ENCODE data around the gene CEACAM6.

The CEACAM6 gene

GRCh38 chr19:41793414-41793727 is 38.0 kb downstream of the CEACAM6 start:
- H3K18ac ChIP-seq (ENCODE audit: low read length), result no peak overlapping the region
- H4K91ac ChIP-seq (ENCODE audit: low read depth, low read length, poor library complexity), result no peak overlapping the region
- peaks cover 0 to 18% (median 0%) of the 10 kb centered on the region in 3 experiments for H3K27me3 ChIP-seq (ENCODE audit: control insufficient read depth in 3 of 3, insufficient read depth in 3 of 3, low read depth in 1 of 3, low read length in 3 of 3)
- no peak overlapping the region for H3K4ac ChIP-seq (ENCODE audit: low read length)
- H3K14ac ChIP-seq (ENCODE audit: low read length), result no peak overlapping the region
- no peak overlapping the region for H3K4me2 ChIP-seq (ENCODE audit: insufficient read depth, low read length, poor library complexity, severe bottlenecking)
- no peak overlapping the region for H3K27ac ChIP-seq (replicated peaks; ENCODE audit: low read length)
- H3K79me1 ChIP-seq (ENCODE audit: low read depth, low read length), result no peaks in the 10 kb centered on the region
- no CpG with 5 or more reads among the region's 1 CpG for WGBS, 2 donors (ENCODE audit: extremely low coverage in 2 of 2, insufficient read length in 2 of 2, insufficient replicate concordance in 1 of 2)
- H2BK15ac ChIP-seq (ENCODE audit: low read length), result no peak overlapping the region
- no peak for DNase-seq (ENCODE audit: low spot score)
- no peaks in the 10 kb centered on the region for H3K36me3 ChIP-seq (replicated peaks in 1 of 2; ENCODE audit: control insufficient read depth in 2 of 2, insufficient read depth in 2 of 2, low read length in 2 of 2)
- no peak overlapping the region for H3K9ac ChIP-seq (ENCODE audit: low read depth, low read length, poor library complexity)
- H2BK120ac ChIP-seq (ENCODE audit: low read depth, low read length), result no peak overlapping the region
- H3K23ac ChIP-seq (ENCODE audit: low read depth, low read length, poor library complexity), result no peak overlapping the region
- no peak overlapping the region for H2AK5ac ChIP-seq (ENCODE audit: low read depth, low read length)
- no peak overlapping the region for H3K4me3 ChIP-seq (ENCODE audit: low read length in 2 of 2)
- no peak overlapping the region for H2BK12ac ChIP-seq (ENCODE audit: low read length)
- no peak overlapping the region for H4K8ac ChIP-seq (ENCODE audit: low read depth, low read length)
- no peaks in the 10 kb centered on the region for H3K9me3 ChIP-seq (replicated peaks in 1 of 2; ENCODE audit: control insufficient read depth in 2 of 2, insufficient read depth in 1 of 2, low read depth in 1 of 2, low read length in 2 of 2)
- no peak overlapping the region for H2AFZ ChIP-seq (ENCODE audit: low read length)
- no peak overlapping the region for H2BK5ac ChIP-seq (ENCODE audit: low read length)
- no peaks in the 10 kb centered on the region for H3K4me1 ChIP-seq (ENCODE audit: control insufficient read depth in 2 of 2, insufficient read depth in 1 of 2, low read depth in 1 of 2, low read length in 2 of 2)

GRCh38 chr19:41795031-41795461 is 39.7 kb downstream of the CEACAM6 start:
- no CpG with 5 or more reads among the region's 5 CpGs for WGBS, 2 donors (ENCODE audit: extremely low coverage in 2 of 2, insufficient read length in 2 of 2, insufficient replicate concordance in 1 of 2)
- Histone ChIP-seq H3K4me1 (ENCODE audit: control insufficient read depth in 2 of 2, insufficient read depth in 1 of 2, low read depth in 1 of 2, low read length in 2 of 2) (no peaks in the 10 kb centered on the region), H4K8ac (ENCODE audit: low read depth, low read length) (no peak overlapping the region), H3K14ac (ENCODE audit: low read length) (no peak overlapping the region), H4K91ac (ENCODE audit: low read depth, low read length, poor library complexity) (no peak overlapping the region), H3K9ac (ENCODE audit: low read depth, low read length, poor library complexity) (no peak overlapping the region), H2BK5ac (ENCODE audit: low read length) (no peak overlapping the region), H3K27ac (replicated peaks; ENCODE audit: low read length) (no peak overlapping the region), H3K23ac (ENCODE audit: low read depth, low read length, poor library complexity) (no peak overlapping the region), H3K36me3 (replicated peaks in 1 of 2; ENCODE audit: control insufficient read depth in 2 of 2, insufficient read depth in 2 of 2, low read length in 2 of 2) (no peaks in the 10 kb centered on the region), H3K4me3 (ENCODE audit: low read length in 2 of 2) (no peak overlapping the region), H3K4ac (ENCODE audit: low read length) (no peak overlapping the region), H3K9me3 (replicated peaks in 1 of 2; ENCODE audit: control insufficient read depth in 2 of 2, insufficient read depth in 1 of 2, low read depth in 1 of 2, low read length in 2 of 2) (no peaks in the 10 kb centered on the region), H3K4me2 (ENCODE audit: insufficient read depth, low read length, poor library complexity, severe bottlenecking) (no peak overlapping the region), H3K18ac (ENCODE audit: low read length) (no peak overlapping the region), H3K79me1 (ENCODE audit: low read depth, low read length) (no peaks in the 10 kb centered on the region), H2AFZ (ENCODE audit: low read length) (no peak overlapping the region), H2BK120ac (ENCODE audit: low read depth, low read length) (no peak overlapping the region), H2AK5ac (ENCODE audit: low read depth, low read length) (no peak overlapping the region), H2BK12ac (ENCODE audit: low read length) (no peak overlapping the region), H2BK15ac (ENCODE audit: low read length) (no peak overlapping the region), H3K27me3 (ENCODE audit: control insufficient read depth in 3 of 3, insufficient read depth in 3 of 3, low read depth in 1 of 3, low read length in 3 of 3) (peaks cover 0 to 15% (median 0%) of the 10 kb centered on the region in 3 experiments)
- peak; percentile 30 for DNase-seq (ENCODE audit: low spot score)

- Histone ChIP-seq H4K8ac (ENCODE audit: low read depth, low read length) (no peak within 1 kb of the TSS), H3K9me3 (replicated peaks in 1 of 2; ENCODE audit: control insufficient read depth in 2 of 2, insufficient read depth in 1 of 2, low read depth in 1 of 2, low read length in 2 of 2) (peaks cover 0 to 1% of the 10 kb centered on the region in 2 donors), H2BK5ac (ENCODE audit: low read length) (no peak within 1 kb of the TSS), H3K36me3 (replicated peaks in 1 of 2; ENCODE audit: control insufficient read depth in 2 of 2, insufficient read depth in 2 of 2, low read length in 2 of 2) (no peaks in the 10 kb centered on the region), H3K23ac (ENCODE audit: low read depth, low read length, poor library complexity) (no peak within 1 kb of the TSS), H3K4me3 (ENCODE audit: low read length in 2 of 2) (no peak within 1 kb of the TSS), H3K9ac (ENCODE audit: low read depth, low read length, poor library complexity) (no peak within 1 kb of the TSS), H2AK5ac (ENCODE audit: low read depth, low read length) (no peak within 1 kb of the TSS), H3K18ac (ENCODE audit: low read length) (peak within 1 kb of the TSS; percentile 54), H3K4me2 (ENCODE audit: insufficient read depth, low read length, poor library complexity, severe bottlenecking) (no peak within 1 kb of the TSS), H2AFZ (ENCODE audit: low read length) (no peak within 1 kb of the TSS), H2BK15ac (ENCODE audit: low read length) (no peak within 1 kb of the TSS), H3K27ac (replicated peaks; ENCODE audit: low read length) (no peak within 1 kb of the TSS), H3K4ac (ENCODE audit: low read length) (no peak within 1 kb of the TSS), H3K4me1 (ENCODE audit: control insufficient read depth in 2 of 2, insufficient read depth in 1 of 2, low read depth in 1 of 2, low read length in 2 of 2) (no peaks in the 10 kb centered on the region), H2BK12ac (ENCODE audit: low read length) (no peak within 1 kb of the TSS), H3K27me3 (ENCODE audit: control insufficient read depth in 3 of 3, insufficient read depth in 3 of 3, low read depth in 1 of 3, low read length in 3 of 3) (peaks cover 0 to 18% (median 0%) of the 10 kb centered on the region in 3 experiments), H2BK120ac (ENCODE audit: low read depth, low read length) (no peak within 1 kb of the TSS), H3K79me1 (ENCODE audit: low read depth, low read length) (no peaks in the 10 kb centered on the region), H3K14ac (ENCODE audit: low read length) (no peak within 1 kb of the TSS), H4K91ac (ENCODE audit: low read depth, low read length, poor library complexity) (no peak within 1 kb of the TSS)
- DNase-seq (ENCODE audit: low spot score), result no peak
Observed at GRCh38 chr19:41796362-41796761, 41.0 kb downstream of the CEACAM6 start, which contains the start of gene CEACAM3. TSS of gene CEACAM3 (plus strand) at chr19:41796587. CDS start at chr19:41796678, 91 bp downstream.

GRCh38 chr19:41796901-41797300 is 41.6 kb downstream of the CEACAM6 start:
- Histone ChIP-seq H2BK5ac (ENCODE audit: low read length) (no peak overlapping the region), H3K79me1 (ENCODE audit: low read depth, low read length) (no peaks in the 10 kb centered on the region), H3K4me3 (ENCODE audit: low read length in 2 of 2) (no peak overlapping the region), H2BK120ac (ENCODE audit: low read depth, low read length) (no peak overlapping the region), H4K8ac (ENCODE audit: low read depth, low read length) (no peak overlapping the region), H3K14ac (ENCODE audit: low read length) (no peak overlapping the region), H3K18ac (ENCODE audit: low read length) (no peak overlapping the region), H3K27me3 (ENCODE audit: control insufficient read depth in 3 of 3, insufficient read depth in 3 of 3, low read depth in 1 of 3, low read length in 3 of 3) (peaks cover 0 to 24% (median 0%) of the 10 kb centered on the region in 3 experiments), H4K91ac (ENCODE audit: low read depth, low read length, poor library complexity) (no peak overlapping the region), H2AFZ (ENCODE audit: low read length) (no peak overlapping the region), H2AK5ac (ENCODE audit: low read depth, low read length) (no peak overlapping the region), H3K27ac (replicated peaks; ENCODE audit: low read length) (no peak overlapping the region), H3K23ac (ENCODE audit: low read depth, low read length, poor library complexity) (no peak overlapping the region), H3K4ac (ENCODE audit: low read length) (no peak overlapping the region), H3K4me2 (ENCODE audit: insufficient read depth, low read length, poor library complexity, severe bottlenecking) (no peak overlapping the region), H3K9ac (ENCODE audit: low read depth, low read length, poor library complexity) (no peak overlapping the region), H3K36me3 (replicated peaks in 1 of 2; ENCODE audit: control insufficient read depth in 2 of 2, insufficient read depth in 2 of 2, low read length in 2 of 2) (no peaks in the 10 kb centered on the region), H2BK12ac (ENCODE audit: low read length) (no peak overlapping the region), H3K4me1 (ENCODE audit: control insufficient read depth in 2 of 2, insufficient read depth in 1 of 2, low read depth in 1 of 2, low read length in 2 of 2) (peaks cover 0 to under 1% of the 10 kb centered on the region in 2 donors), H2BK15ac (ENCODE audit: low read length) (no peak overlapping the region), H3K9me3 (replicated peaks in 1 of 2; ENCODE audit: control insufficient read depth in 2 of 2, insufficient read depth in 1 of 2, low read depth in 1 of 2, low read length in 2 of 2) (peaks cover 0 to 1% of the 10 kb centered on the region in 2 donors)
- no CpG with 5 or more reads among the region's 1 CpG for WGBS, 2 donors (ENCODE audit: extremely low coverage in 2 of 2, insufficient read length in 2 of 2, insufficient replicate concordance in 1 of 2)
- no peak for DNase-seq (ENCODE audit: low spot score)
